ENCODE data around the gene PPARG. TPM values are rescaled to one million over a fixed set of nuclear protein-coding genes. Genes with fewer than 3 reads are reported as not detected.

PPARG gene
- total RNA-seq, 1 donor from 2014 or later = 37.8 TPM

- ATAC-seq = no peak
- intact Hi-C loops (cut with DNase I) = no loop called here
- no peak for DNase-seq (ENCODE audit: low spot score)
Measured at GRCh38 chr3:12302564-12302963, 13.7 kb downstream of the PPARG start.

GRCh38 chr3:12303534-12303933, 14.7 kb downstream of the PPARG start:
- ATAC-seq = no peak
- no peak for DNase-seq (ENCODE audit: low spot score)
- intact Hi-C loops (cut with DNase I) = no loop called here

GRCh38 chr3:12303993-12304392, 15.1 kb downstream of the PPARG start:
- intact Hi-C loops (cut with DNase I) = no loop called here
- ATAC-seq = no peak

GRCh38 chr3:12307136-12307535, 18.3 kb downstream of the PPARG start:
- DNase-seq (ENCODE audit: low spot score) (no peak), ATAC-seq (no peak)
- intact Hi-C loops (cut with DNase I) = no loop called here

More at GRCh38 chr3:12303993-12304392, 15.1 kb downstream of the PPARG start:
- no peak for DNase-seq (ENCODE audit: low spot score)

GRCh38 chr3:12308517-12308916, 19.6 kb downstream of the PPARG start:
- DNase-seq (ENCODE audit: low spot score) (no peak), ATAC-seq (no peak)
- intact Hi-C loops (cut with DNase I) = no loop called here

- DNase-seq (ENCODE audit: low spot score) (no peak), ATAC-seq (no peak)
- intact Hi-C loops (cut with DNase I) = no loop called here
Measured at GRCh38 chr3:12309716-12310115, 20.8 kb downstream of the PPARG start.

- ATAC-seq (no peak), DNase-seq (ENCODE audit: low spot score) (no peak)
- intact Hi-C loops (cut with DNase I) = no loop called here
Measured at GRCh38 chr3:12312010-12312409, 23.1 kb downstream of the PPARG start.

GRCh38 chr3:12313519-12313918, 24.6 kb downstream of the PPARG start:
- DNase-seq (ENCODE audit: low spot score) = no peak
- intact Hi-C loops (cut with DNase I) = no loop called here

GRCh38 chr3:12316253-12316652, 27.4 kb downstream of the PPARG start:
- no peak for DNase-seq (ENCODE audit: low spot score)
- intact Hi-C loops (cut with DNase I) = no loop called here
- no peak for ATAC-seq

More at GRCh38 chr3:12313519-12313918, 24.6 kb downstream of the PPARG start:
- no peak for ATAC-seq

- intact Hi-C loops (cut with DNase I) = no loop called here
- DNase-seq (ENCODE audit: low spot score) = no peak
- no peak for ATAC-seq
Measured at GRCh38 chr3:12316729-12317351, 28.0 kb downstream of the PPARG start.

GRCh38 chr3:12317914-12318313, 29.0 kb downstream of the PPARG start:
- DNase-seq (ENCODE audit: low spot score) = no peak
- intact Hi-C loops (cut with DNase I) = no loop called here

GRCh38 chr3:12318758-12319621, 30.1 kb downstream of the PPARG start:
- ATAC-seq (no peak), DNase-seq (ENCODE audit: low spot score) (no peak)
- intact Hi-C loops (cut with DNase I) = no loop called here

More at GRCh38 chr3:12317914-12318313, 29.0 kb downstream of the PPARG start:
- ATAC-seq = no peak

- ATAC-seq = no peak
Measured at GRCh38 chr3:12321015-12321414, 32.1 kb downstream of the PPARG start.

GRCh38 chr3:12323237-12323636, 34.4 kb downstream of the PPARG start:
- intact Hi-C loops (cut with DNase I) = no loop called here
- DNase-seq (ENCODE audit: low spot score) = no peak
- ATAC-seq = no peak

More at GRCh38 chr3:12321015-12321414, 32.1 kb downstream of the PPARG start:
- intact Hi-C loops (cut with DNase I) = no loop called here
- no peak for DNase-seq (ENCODE audit: low spot score)

- DNase-seq (ENCODE audit: low spot score) (no peak), ATAC-seq (no peak)
- intact Hi-C loops (cut with DNase I) = no loop called here
Measured at GRCh38 chr3:12325586-12326515, 37.0 kb downstream of the PPARG start.

- intact Hi-C loops (cut with DNase I) = no loop called here
- no peak for ATAC-seq
- DNase-seq (ENCODE audit: low spot score) = no peak
Measured at GRCh38 chr3:12327021-12327420, 38.2 kb downstream of the PPARG start.

GRCh38 chr3:12328132-12328836, 39.4 kb downstream of the PPARG start:
- intact Hi-C loops (cut with DNase I) = no loop called here
- DNase-seq (ENCODE audit: low spot score) (no peak), ATAC-seq (no peak)

GRCh38 chr3:12328837-12329462, 40.1 kb downstream of the PPARG start:
- DNase-seq (ENCODE audit: low spot score) (no peak), ATAC-seq (no peak)
- intact Hi-C loops (cut with DNase I) = no loop called here

All from sciatic nerve (tissue), 2 donors.